ENCODE results near the gene LRRC75B.
"Not testable (repeated sequence)": the region's sequence is repeated elsewhere in the genome, so short reads cannot be mapped to it uniquely, and the experiment has no call there.

LRRC75B gene

GRCh38 chr22:24602105-24602749 is 9.4 kb upstream of the LRRC75B start:
- not testable (repeated sequence) for DNase-seq

GRCh38 chr22:24601217-24602104 is 8.6 kb upstream of the LRRC75B start:
- DNase-seq = no peak

GRCh38 chr22:24599958-24600715 is 7.3 kb upstream of the LRRC75B start:
- not testable (repeated sequence) for DNase-seq

- no peak for DNase-seq
Measured at GRCh38 chr22:24599514-24599913, 6.6 kb upstream of the LRRC75B start.

GRCh38 chr22:24597076-24597475 is 4.2 kb upstream of the LRRC75B start:
- DNase-seq = not testable (repeated sequence)

- DNase-seq = no peak
Measured at GRCh38 chr22:24595863-24596262, 3.0 kb upstream of the LRRC75B start.

- DNase-seq = no peak
Measured at GRCh38 chr22:24595228-24595627, 2.4 kb upstream of the LRRC75B start.

GRCh38 chr22:24594569-24595120 is 1.8 kb upstream of the LRRC75B start:
- no peak for DNase-seq

GRCh38 chr22:24593836-24594568 is 1.1 kb upstream of the LRRC75B start:
- DNase-seq = no peak

GRCh38 chr22:24593559-24593835 is 624 bp upstream of the LRRC75B start:
- not testable (repeated sequence) for DNase-seq

GRCh38 chr22:24592058-24592850 is 619 bp downstream of the LRRC75B start:
- DNase-seq = no peak

- no peak for DNase-seq
Measured at GRCh38 chr22:24591286-24591830, 1.5 kb downstream of the LRRC75B start.

- no peak for DNase-seq
Measured at GRCh38 chr22:24590596-24591173, 2.2 kb downstream of the LRRC75B start.

- DNase-seq = no peak
Measured at GRCh38 chr22:24589518-24590030, 3.3 kb downstream of the LRRC75B start.

GRCh38 chr22:24588757-24589481 is 4.0 kb downstream of the LRRC75B start:
- no peak for DNase-seq

- no peak for DNase-seq
Measured at GRCh38 chr22:24588381-24588756, 4.5 kb downstream of the LRRC75B start.

GRCh38 chr22:24587948-24588347 is 4.9 kb downstream of the LRRC75B start:
- no peak for DNase-seq

GRCh38 chr22:24587251-24587650 is 5.6 kb downstream of the LRRC75B start:
- no peak for DNase-seq

- no peak for DNase-seq
Measured at GRCh38 chr22:24585927-24586546, 6.8 kb downstream of the LRRC75B start.

- DNase-seq = no peak
Measured at GRCh38 chr22:24585461-24585860, 7.4 kb downstream of the LRRC75B start.

All from NCI-H2081 treated with DMSO at 0.1 percent for 48 hours (cell line).